ENCODE data around the gene PPP1R9A. TPM values are rescaled to one million over a fixed set of nuclear protein-coding genes. Genes with fewer than 3 reads are reported as not detected.

The PPP1R9A gene
- total RNA-seq, 1 experiment from 2014 or later, result 13.5 TPM

- no peak for ATAC-seq
- no peak overlapping the region for H3K9ac ChIP-seq (ENCODE audit: low read length)
- H3K4me1 ChIP-seq (ENCODE audit: control insufficient read depth in 1 of 2, insufficient read depth in 2 of 2, low read length in 2 of 2), result peaks cover 8% of the 10 kb centered on the region in 2 experiments
- ChIA-PET POLR2A (no interaction called here), RAD21 (ENCODE audit: low non-redundant PET in 1 of 2, low total read pairs in 2 of 2, uncharacterized antibody in 2 of 2, unreplicated experiment in 2 of 2) (no interaction called here), CTCF (no interaction called here)
- no peaks in the 10 kb centered on the region for H3K9me3 ChIP-seq (ENCODE audit: control insufficient read depth in 1 of 2, insufficient read depth in 1 of 2, low read depth in 1 of 2, low read length in 2 of 2)
- H3K27me3 ChIP-seq (ENCODE audit: insufficient read depth, low read length), result no peaks in the 10 kb centered on the region
- H3K79me2 ChIP-seq (ENCODE audit: insufficient read depth, low read length), result no peaks in the 10 kb centered on the region
- H3K4me2 ChIP-seq (ENCODE audit: low read length), result peak overlapping the region; percentile 27
- DNase-seq (ENCODE audit: low read depth, low spot score), result peak; percentile 3
- H3K9me2 ChIP-seq (ENCODE audit: insufficient read depth), result no peaks in the 10 kb centered on the region; the same call in 1 of the 2 replicates
- TF ChIP-seq FOSL1 (IDR thresholded peaks at IDR 0.05; ENCODE audit: low read depth) (peak; percentile 32), MAX (IDR thresholded peaks at IDR 0.05) (no peak)
- H3K36me3 ChIP-seq (ENCODE audit: control insufficient read depth in 1 of 2, insufficient read depth in 2 of 2, low read length in 2 of 2), result no peaks in the 10 kb centered on the region
- H4K20me1 ChIP-seq (ENCODE audit: insufficient read depth), result no peaks in the 10 kb centered on the region
- no TSS peak for BruUV-seq (replicated peaks)
- no peak overlapping the region for H2AFZ ChIP-seq (ENCODE audit: low read depth, low read length, poor library complexity, severe bottlenecking)
- no peak overlapping the region for H3K27ac ChIP-seq (ENCODE audit: low read depth, low read length)
- H3K4me3 ChIP-seq (replicated peaks in 1 of 2; ENCODE audit: low read depth in 1 of 2, low read length in 2 of 2), result no peak overlapping the region
- intact Hi-C loops (cut with micrococcal nuclease), result no loop called here
Observed at GRCh38 chr7:95205665-95206225, 298.4 kb downstream of the PPP1R9A start.

- H3K4me1 ChIP-seq (ENCODE audit: control insufficient read depth in 1 of 2, insufficient read depth in 2 of 2, low read length in 2 of 2), result peaks cover 8% of the 10 kb centered on the region in 2 experiments
- H3K9me2 ChIP-seq (ENCODE audit: insufficient read depth), result no peaks in the 10 kb centered on the region; the same call in 1 of the 2 replicates
- RAD21 ChIA-PET (ENCODE audit: low non-redundant PET in 1 of 2, low total read pairs in 2 of 2, uncharacterized antibody in 2 of 2, unreplicated experiment in 2 of 2), result no interaction called here
- H3K9ac ChIP-seq (ENCODE audit: low read length), result no peak overlapping the region
- no peak overlapping the region for H3K4me2 ChIP-seq (ENCODE audit: low read length)
- no peak overlapping the region for H3K4me3 ChIP-seq (replicated peaks in 1 of 2; ENCODE audit: low read depth in 1 of 2, low read length in 2 of 2)
- no peak overlapping the region for H3K27ac ChIP-seq (ENCODE audit: low read depth, low read length)
- no peak overlapping the region for H2AFZ ChIP-seq (ENCODE audit: low read depth, low read length, poor library complexity, severe bottlenecking)
- DNase-seq (ENCODE audit: low read depth, low spot score) (no peak), ATAC-seq (no peak)
- no peaks in the 10 kb centered on the region for H3K27me3 ChIP-seq (ENCODE audit: insufficient read depth, low read length)
- H3K36me3 ChIP-seq (ENCODE audit: control insufficient read depth in 1 of 2, insufficient read depth in 2 of 2, low read length in 2 of 2), result no peaks in the 10 kb centered on the region
- intact Hi-C loops (cut with micrococcal nuclease), result no loop called here
- H3K79me2 ChIP-seq (ENCODE audit: insufficient read depth, low read length), result no peaks in the 10 kb centered on the region
- H4K20me1 ChIP-seq (ENCODE audit: insufficient read depth), result no peaks in the 10 kb centered on the region
- CTCF ChIA-PET, result no interaction called here
- no TSS peak for BruUV-seq (replicated peaks)
- TF ChIP-seq CEBPB (IDR thresholded peaks at IDR 0.05; ENCODE audit: low read depth), result no peak
- no peak for TF ChIP-seq ELF1 (IDR thresholded peaks at IDR 0.05; ENCODE audit: borderline replicate concordance, low read depth)
- no peak for TF ChIP-seq TCF7L2 (IDR thresholded peaks at IDR 0.05; ENCODE audit: borderline replicate concordance, extremely low read depth, insufficient read depth, insufficient read length)
- TF ChIP-seq POLR2A (IDR thresholded peaks at IDR 0.05; ENCODE audit: borderline replicate concordance, extremely low read depth, insufficient read depth, insufficient read length), result no peak
- TF ChIP-seq SP1 (IDR thresholded peaks at IDR 0.05; ENCODE audit: low read depth), result no peak
- TF ChIP-seq ZFX (IDR thresholded peaks at IDR 0.05), result no peak
- TF ChIP-seq CTCF (IDR thresholded peaks at IDR 0.05 in 2 of 3, conservative IDR thresholded peaks at IDR 0.05 in 1 of 3; ENCODE audit: borderline replicate concordance in 1 of 3, insufficient read depth in 1 of 3, low read depth in 2 of 3, low read length in 2 of 3), result no peak
- no peak for TF ChIP-seq FOSL1 (IDR thresholded peaks at IDR 0.05; ENCODE audit: low read depth)
- TF ChIP-seq YY1 (IDR thresholded peaks at IDR 0.05; ENCODE audit: extremely low read depth, insufficient replicate concordance, low read depth, low read length), result no peak
- TF ChIP-seq EZH2phosphoT487 (IDR thresholded peaks at IDR 0.05; ENCODE audit: borderline replicate concordance), result no peak
- POLR2A ChIA-PET, result no interaction called here
- H3K9me3 ChIP-seq (ENCODE audit: control insufficient read depth in 1 of 2, insufficient read depth in 1 of 2, low read depth in 1 of 2, low read length in 2 of 2), result no peaks in the 10 kb centered on the region
Observed at GRCh38 chr7:95209276-95209675, 301.9 kb downstream of the PPP1R9A start.
